Right lobe of liver (tissue), 6 donors: ENCODE data around the gene PPP6R1. TPM values are rescaled to one million over a fixed set of nuclear protein-coding genes. Genes with fewer than 3 reads are reported as not detected.

Experiments
- ATAC-seq, 4 donors: fragments of 200-7000 bp; cut with Tn5 transposase; one replicate each; pipeline ENCODE4 v1.9.1; 2020; ENCODE audit warnings: mild to moderate bottlenecking in 4 of 4, moderate library complexity in 4 of 4
- DNase-seq, 3 donors: peaks; one replicate each; pipeline ENCODE4 v3.0.0-alpha.2; 2020
- H3K27ac ChIP-seq, 3 donors: fragments of 200-600 bp; one replicate each; pipeline ENCODE4 v1.8.0; 2022
- H3K27me3 ChIP-seq, 2 donors: fragments of 200-600 bp; one replicate each; pipeline ENCODE4 v1.8.0; 2022
- H3K36me3 ChIP-seq, 4 donors: fragments of 200-600 bp; sonication (generic) in 1 of 4; one replicate each; pipeline versions ENCODE4 v1.5.1 to v1.8.0; 2017 to 2022; ENCODE audit warnings: control low read depth in 1 of 4
- H3K4me1 ChIP-seq, 4 donors: fragments of 200-600 bp; sonication (generic) in 1 of 4; one replicate each; pipeline versions ENCODE4 v1.5.1 to v1.8.0; 2017 to 2022; ENCODE audit warnings: control low read depth in 1 of 4
- H3K4me3 ChIP-seq, 3 donors: fragments of 200-600 bp; one replicate each; pipeline ENCODE4 v1.8.0; 2022
- H3K9me3 ChIP-seq, 4 donors: fragments of 200-600 bp; sonication (generic) in 1 of 4; one replicate each; pipeline versions ENCODE4 v1.5.1 to v1.8.0; 2017 to 2022; ENCODE audit warnings: control low read depth in 1 of 4
- POLR2A ChIP-seq: fragments of 450-650 bp; IDR thresholded peaks from one replicate; pipeline ENCODE4 v1.6.1; 2017; ENCODE audit warnings: antibody characterized with exemption, mild to moderate bottlenecking
- WGBS: methylation state at CpG from one replicate; pipeline ENCODE4 v1.1.6; 2018; ENCODE audit warnings: low coverage, low lambda C conversion rate; ENCODE audit not compliant: insufficient coverage; ENCODE audit errors: missing lambda C conversion rate; 5-methylcytosine and 5-hydroxymethylcytosine counted together
- intact Hi-C, 2 donors: fragments of 100-400 bp; cut with DNase I; formaldehyde crosslinking; loops; one replicate each; pipeline versions ENCODE4 v1.11.2 to v1.14.1; 2022
- total RNA-seq, 6 experiments: library from RNA; depleted of rRNA in 2 of 6; stranded (reverse); fragments of >200 nt in 2 of 6; fragmentation: NEBNext Ultra II Directional in 3 of 6; extraction: Animal tissue kit (Norgen Biotek cat#: 25700) in 3 of 6; gene quantifications; one replicate each; pipeline versions ENCODE4 v1.1.0 to v1.2.4, GENCODE V29; 2016 to 2023
- TF ChIP-seq, protein P1 (sequence below), 4 donors: fragments of 200-600 bp in 3 of 4; fragments of 450-650 bp in 1 of 4; IDR thresholded peaks; one replicate each; pipeline versions ENCODE4 v1.5.1 to v1.8.0; 2016 to 2022; ENCODE audit warnings: antibody characterized with exemption in 4 of 4, mild to moderate bottlenecking in 2 of 4
- donor health status: DM: no; HTN: yes; CAD: no.
- donor health status: DM: no; HTN: no; CAD: no.
- donor health status: DM: no; HTN: no; CAD: no.
- donor health status: DM: no; HTN: yes; CAD: no.
- donor health status: DM: no; HTN: yes; CAD: no.

Gene PPP6R1
- total RNA-seq, 6 experiments from 2014 or later, result 26.4 to 39.6 (median 30.2) TPM

DNA sequence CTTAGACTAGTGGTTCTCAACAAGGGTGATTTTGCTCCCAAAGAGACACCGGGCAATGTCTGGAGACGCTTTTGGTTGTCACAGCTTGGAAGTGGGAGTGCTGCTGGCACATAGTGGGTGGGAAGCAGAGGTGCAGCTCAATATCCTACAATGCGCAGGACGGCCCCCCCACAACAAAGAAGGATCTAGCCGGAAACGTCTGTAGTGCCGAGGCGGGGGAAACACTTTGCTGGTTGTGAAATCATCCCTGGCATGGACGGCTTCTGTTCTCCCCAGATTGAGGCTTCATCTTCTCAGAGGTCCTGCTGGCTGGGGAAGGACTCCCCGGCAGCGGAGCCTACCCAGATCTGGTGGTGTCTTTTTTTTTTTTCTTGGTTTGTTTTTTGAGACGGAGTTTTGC, 65.3 kb downstream of the PPP6R1 start:
- TF ChIP-seq POLR2A, result no peak
- TF ChIP-seq, protein P1, sequence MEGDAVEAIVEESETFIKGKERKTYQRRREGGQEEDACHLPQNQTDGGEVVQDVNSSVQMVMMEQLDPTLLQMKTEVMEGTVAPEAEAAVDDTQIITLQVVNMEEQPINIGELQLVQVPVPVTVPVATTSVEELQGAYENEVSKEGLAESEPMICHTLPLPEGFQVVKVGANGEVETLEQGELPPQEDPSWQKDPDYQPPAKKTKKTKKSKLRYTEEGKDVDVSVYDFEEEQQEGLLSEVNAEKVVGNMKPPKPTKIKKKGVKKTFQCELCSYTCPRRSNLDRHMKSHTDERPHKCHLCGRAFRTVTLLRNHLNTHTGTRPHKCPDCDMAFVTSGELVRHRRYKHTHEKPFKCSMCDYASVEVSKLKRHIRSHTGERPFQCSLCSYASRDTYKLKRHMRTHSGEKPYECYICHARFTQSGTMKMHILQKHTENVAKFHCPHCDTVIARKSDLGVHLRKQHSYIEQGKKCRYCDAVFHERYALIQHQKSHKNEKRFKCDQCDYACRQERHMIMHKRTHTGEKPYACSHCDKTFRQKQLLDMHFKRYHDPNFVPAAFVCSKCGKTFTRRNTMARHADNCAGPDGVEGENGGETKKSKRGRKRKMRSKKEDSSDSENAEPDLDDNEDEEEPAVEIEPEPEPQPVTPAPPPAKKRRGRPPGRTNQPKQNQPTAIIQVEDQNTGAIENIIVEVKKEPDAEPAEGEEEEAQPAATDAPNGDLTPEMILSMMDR (IDR thresholded peaks at IDR 0.05), result no peak
- Histone ChIP-seq H3K4me3 (no peak overlapping the region), H3K27ac (no peak overlapping the region), H3K4me1 (no peaks in the 10 kb centered on the region), H3K27me3 (no peaks in the 10 kb centered on the region), H3K36me3 (peaks cover 0 to 4% (median 0%) of the 10 kb centered on the region in 4 donors), H3K9me3 (no peaks in the 10 kb centered on the region)
- WGBS, result 63% methylated on average over 7 of the region's 12 CpGs
- intact Hi-C loops, result loop anchor here in 1 of 2 donors (10.0 kb wide), 1 partner anchor 61 kb away; the partner anchor contains the start of gene PPP6R1
- DNase-seq (no peak), ATAC-seq (no peak)

- Histone ChIP-seq H3K27me3 (no peaks in the 10 kb centered on the region), H3K36me3 (no peaks in the 10 kb centered on the region), H3K4me3 (no peak overlapping the region), H3K27ac (peak overlapping the region in 1 of 3 donors; percentile 13), H3K4me1 (no peaks in the 10 kb centered on the region), H3K9me3 (no peaks in the 10 kb centered on the region)
- ATAC-seq, result peak; percentile 31 to 70 (median 58)
- WGBS, result 87% methylated on average over 14 of the region's 15 CpGs
- no peak for TF ChIP-seq POLR2A
- TF ChIP-seq, protein P1 (IDR thresholded peaks at IDR 0.05), result no peak
- DNase-seq, result peak in 1 of 3 donors; percentile 50
- intact Hi-C loops, result no loop called here
Observed at GRCh38 chr19:55189403-55189835, 69.4 kb downstream of the PPP6R1 start.

- Histone ChIP-seq H3K27ac (no peak overlapping the region), H3K36me3 (no peaks in the 10 kb centered on the region)
Observed at GRCh38 chr19:55188625-55189024, 70.2 kb downstream of the PPP6R1 start.

DNA sequence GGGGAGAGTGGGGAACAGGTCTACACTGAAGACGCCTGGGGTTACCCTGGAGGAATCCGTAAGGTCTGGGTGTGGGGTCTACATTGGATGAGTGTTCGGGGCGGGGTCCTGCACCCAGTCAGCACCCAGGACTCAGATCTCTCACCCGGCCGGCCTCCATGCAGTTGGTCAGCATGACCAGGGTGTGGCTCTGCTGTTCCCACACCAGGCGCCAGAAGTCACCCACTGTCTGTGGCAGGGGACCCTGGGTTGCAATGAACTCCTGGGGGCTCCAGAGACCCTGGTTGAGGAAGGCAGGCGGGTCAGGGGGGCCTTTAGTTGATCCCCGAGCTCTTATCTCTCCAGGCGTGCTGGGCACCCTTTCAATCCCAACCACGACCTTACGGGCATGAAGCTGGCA, 72.7 kb downstream of the PPP6R1 start:
- DNase-seq (no peak), ATAC-seq (peak in 1 of 4 donors; percentile 22)
- no peak overlapping the region for H3K4me3 ChIP-seq
- intact Hi-C loops, result no loop called here
- H3K9me3 ChIP-seq, result no peaks in the 10 kb centered on the region
- H3K27ac ChIP-seq, result no peak overlapping the region
- TF ChIP-seq POLR2A, result no peak
- TF ChIP-seq, protein P1 (IDR thresholded peaks at IDR 0.05), result no peak
- H3K27me3 ChIP-seq, result no peaks in the 10 kb centered on the region
- no peaks in the 10 kb centered on the region for H3K4me1 ChIP-seq
- H3K36me3 ChIP-seq, result no peaks in the 10 kb centered on the region
- no CpG with 5 or more reads among the region's 12 CpGs for WGBS

More at GRCh38 chr19:55188625-55189024, 70.2 kb downstream of the PPP6R1 start:
- ATAC-seq (peak in 3 of 4 donors; percentile 26 to 44 (median 40)), DNase-seq (no peak)
- Histone ChIP-seq H3K4me3 (no peak overlapping the region), H3K9me3 (no peaks in the 10 kb centered on the region), H3K27me3 (no peaks in the 10 kb centered on the region), H3K4me1 (no peaks in the 10 kb centered on the region)
- intact Hi-C loops, result no loop called here
- TF ChIP-seq, protein P1 (IDR thresholded peaks at IDR 0.05), result no peak
- TF ChIP-seq POLR2A, result no peak
- 47% methylated on average over 6 of the region's 8 CpGs for WGBS

GRCh38 chr19:55181740-55182139, 77.1 kb downstream of the PPP6R1 start:
- no peak for ATAC-seq
- Histone ChIP-seq H3K4me1 (peaks cover 0 to 13% (median 0%) of the 10 kb centered on the region in 4 donors), H3K27ac (no peak overlapping the region), H3K4me3 (no peak overlapping the region), H3K9me3 (no peaks in the 10 kb centered on the region), H3K27me3 (peaks cover 0 to 6% of the 10 kb centered on the region in 2 donors), H3K36me3 (no peaks in the 10 kb centered on the region)
- DNase-seq, result no peak
- WGBS, result 83% methylated on average over 8 of the region's 20 CpGs
- intact Hi-C loops, result no loop called here
- TF ChIP-seq POLR2A, result no peak
- TF ChIP-seq, protein P1 (IDR thresholded peaks at IDR 0.05), result no peak
